ENCODE measurements around the gene SSTR4. TPM values are rescaled to one million over a fixed set of nuclear protein-coding genes. Genes with fewer than 3 reads are reported as not detected.

Gene SSTR4
- total RNA-seq, 1 experiment from 2014 or later = not detected

GRCh38 chr20:23049201-23050075 lies 14.3 kb downstream of the SSTR4 start, which contains the start of gene THBD (continued):
- TF ChIP-seq JAZF1 (CRISPR knock-in tag; IDR thresholded peaks at IDR 0.05) (no peak), IRF1 (CRISPR knock-in tag; IDR thresholded peaks at IDR 0.05) (peak; percentile 53; the same call in 1 of the 2 replicates), MYBL2 (CRISPR knock-in tag; IDR thresholded peaks at IDR 0.05) (peak; percentile 45), ZSCAN18 (CRISPR knock-in tag; IDR thresholded peaks at IDR 0.05) (no peak), CREM (CRISPR knock-in tag; IDR thresholded peaks at IDR 0.05) (0 out of 2 replicates have a peak, but pooled peaks have one; percentile 13), E2F1 (CRISPR knock-in tag; IDR thresholded peaks at IDR 0.05) (0 out of 2 replicates have a peak, but pooled peaks have one; percentile 37), CBFB (CRISPR knock-in tag; IDR thresholded peaks at IDR 0.05; ENCODE audit: low read depth) (no peak), PRRX2 (CRISPR knock-in tag; IDR thresholded peaks at IDR 0.05) (no peak), PREB (CRISPR knock-in tag; IDR thresholded peaks at IDR 0.05; ENCODE audit: borderline replicate concordance) (no peak), EMX1 (CRISPR knock-in tag; IDR thresholded peaks at IDR 0.05) (no peak), RELA (CRISPR knock-in tag; IDR thresholded peaks at IDR 0.05; ENCODE audit: borderline replicate concordance) (no peak), RORB (CRISPR knock-in tag; IDR thresholded peaks at IDR 0.05) (no peak), NFYB (CRISPR knock-in tag; conservative IDR thresholded peaks at IDR 0.05; ENCODE audit: low read depth) (0 out of 2 replicates have a peak, but pooled peaks have one; percentile 10), NR1H2 (CRISPR knock-in tag; IDR thresholded peaks at IDR 0.05) (no peak), MXD4 (CRISPR knock-in tag; IDR thresholded peaks at IDR 0.05; ENCODE audit: borderline replicate concordance) (no peak), TCF7 (CRISPR knock-in tag; IDR thresholded peaks at IDR 0.05; ENCODE audit: low read depth) (no peak), AR (CRISPR knock-in tag; IDR thresholded peaks at IDR 0.05) (no peak), ZNF232 (CRISPR knock-in tag; IDR thresholded peaks at IDR 0.05) (no peak), MAX (CRISPR knock-in tag; IDR thresholded peaks at IDR 0.05) (peak; percentile 92), ARID4B (CRISPR knock-in tag; IDR thresholded peaks at IDR 0.05; ENCODE audit: borderline replicate concordance) (peak; percentile 86; the same call in 1 of the 2 replicates), E2F4 (CRISPR knock-in tag; IDR thresholded peaks at IDR 0.05; ENCODE audit: borderline replicate concordance, low read depth) (peak; percentile 37; the same call in 1 of the 2 replicates), ZBTB43 (CRISPR knock-in tag; IDR thresholded peaks at IDR 0.05) (peak; percentile 89), GTF2I (CRISPR knock-in tag; conservative IDR thresholded peaks at IDR 0.05) (no peak)

All from WTC11 (cell line).